ENCODE results near the gene BZW1.

BZW1 gene

DNA sequence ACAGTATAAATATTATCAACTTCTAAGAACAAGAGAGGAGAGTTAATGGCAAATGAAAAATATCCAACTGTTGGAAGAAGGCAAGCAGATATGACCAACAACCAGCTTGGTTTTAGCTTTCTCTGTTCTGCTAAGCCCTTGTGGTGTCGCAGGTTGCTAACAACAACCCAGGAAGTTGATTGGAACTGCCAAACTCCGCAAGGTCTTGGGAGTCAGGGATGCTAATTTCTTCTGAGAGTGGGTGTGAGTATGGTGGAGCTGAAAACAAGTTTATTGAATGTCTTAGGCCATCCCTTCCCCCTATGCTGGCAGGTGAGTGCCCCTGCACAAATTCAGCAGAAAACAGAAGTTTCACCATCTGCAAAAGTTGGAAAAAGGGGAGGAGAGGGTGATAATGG lies 17.5 kb downstream of the BZW1 start:
- no peak overlapping the region for H3K4me2 ChIP-seq (ENCODE audit: low read depth, low read length)
- no peak overlapping the region for H3K4me3 ChIP-seq (ENCODE audit: low read length)
- no peaks in the 10 kb centered on the region for H3K36me3 ChIP-seq (replicated peaks; ENCODE audit: insufficient read depth, low read length)
- TF ChIP-seq EZH2phosphoT487 (IDR thresholded peaks at IDR 0.05; ENCODE audit: low read length), result no peak
- no peak for TF ChIP-seq EZH2 (optimal IDR thresholded peaks at IDR 0.05; ENCODE audit: low read depth, low read length)
- TF ChIP-seq, protein P1, sequence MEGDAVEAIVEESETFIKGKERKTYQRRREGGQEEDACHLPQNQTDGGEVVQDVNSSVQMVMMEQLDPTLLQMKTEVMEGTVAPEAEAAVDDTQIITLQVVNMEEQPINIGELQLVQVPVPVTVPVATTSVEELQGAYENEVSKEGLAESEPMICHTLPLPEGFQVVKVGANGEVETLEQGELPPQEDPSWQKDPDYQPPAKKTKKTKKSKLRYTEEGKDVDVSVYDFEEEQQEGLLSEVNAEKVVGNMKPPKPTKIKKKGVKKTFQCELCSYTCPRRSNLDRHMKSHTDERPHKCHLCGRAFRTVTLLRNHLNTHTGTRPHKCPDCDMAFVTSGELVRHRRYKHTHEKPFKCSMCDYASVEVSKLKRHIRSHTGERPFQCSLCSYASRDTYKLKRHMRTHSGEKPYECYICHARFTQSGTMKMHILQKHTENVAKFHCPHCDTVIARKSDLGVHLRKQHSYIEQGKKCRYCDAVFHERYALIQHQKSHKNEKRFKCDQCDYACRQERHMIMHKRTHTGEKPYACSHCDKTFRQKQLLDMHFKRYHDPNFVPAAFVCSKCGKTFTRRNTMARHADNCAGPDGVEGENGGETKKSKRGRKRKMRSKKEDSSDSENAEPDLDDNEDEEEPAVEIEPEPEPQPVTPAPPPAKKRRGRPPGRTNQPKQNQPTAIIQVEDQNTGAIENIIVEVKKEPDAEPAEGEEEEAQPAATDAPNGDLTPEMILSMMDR (IDR thresholded peaks at IDR 0.05; ENCODE audit: low read length), result no peak
- H4K20me1 ChIP-seq (ENCODE audit: insufficient read depth, low read length), result no peaks in the 10 kb centered on the region
- no peak overlapping the region for H2AFZ ChIP-seq (ENCODE audit: low read length)
- no peaks in the 10 kb centered on the region for H3K27me3 ChIP-seq (replicated peaks; ENCODE audit: insufficient read depth, low read length)
- no peak overlapping the region for H3K9ac ChIP-seq (ENCODE audit: low read length)
- H3K4me1 ChIP-seq (ENCODE audit: low read length), result no peaks in the 10 kb centered on the region
- no peaks in the 10 kb centered on the region for H3K9me3 ChIP-seq (replicated peaks; ENCODE audit: insufficient read depth, low read length)
- H3K79me2 ChIP-seq (ENCODE audit: low read length), result no peaks in the 10 kb centered on the region
- no peak overlapping the region for H3K27ac ChIP-seq (ENCODE audit: low read length)
- no peak for DNase-seq
- H3F3A ChIP-seq (ENCODE audit: insufficient read depth, low read length), result no peaks in the 10 kb centered on the region
- H3K9me2 ChIP-seq (replicated peaks; ENCODE audit: insufficient read depth, low read length), result no peaks in the 10 kb centered on the region

GRCh38 chr2:200834701-200835100 lies 23.0 kb downstream of the BZW1 start:
- DNase-seq, result no peak
- H3K4me1 ChIP-seq (ENCODE audit: low read length), result no peaks in the 10 kb centered on the region
- H3K9ac ChIP-seq (ENCODE audit: low read length), result no peak overlapping the region
- no peaks in the 10 kb centered on the region for H4K20me1 ChIP-seq (ENCODE audit: insufficient read depth, low read length)
- TF ChIP-seq EZH2 (optimal IDR thresholded peaks at IDR 0.05; ENCODE audit: low read depth, low read length), result no peak
- no peak for TF ChIP-seq EZH2phosphoT487 (IDR thresholded peaks at IDR 0.05; ENCODE audit: low read length)
- no peaks in the 10 kb centered on the region for H3K9me2 ChIP-seq (replicated peaks; ENCODE audit: insufficient read depth, low read length)
- no peaks in the 10 kb centered on the region for H3F3A ChIP-seq (ENCODE audit: insufficient read depth, low read length)
- no peaks in the 10 kb centered on the region for H3K36me3 ChIP-seq (replicated peaks; ENCODE audit: insufficient read depth, low read length)
- no peaks in the 10 kb centered on the region for H3K9me3 ChIP-seq (replicated peaks; ENCODE audit: insufficient read depth, low read length)
- no peak overlapping the region for H3K27ac ChIP-seq (ENCODE audit: low read length)
- no peak overlapping the region for H3K4me3 ChIP-seq (ENCODE audit: low read length)
- no peaks in the 10 kb centered on the region for H3K27me3 ChIP-seq (replicated peaks; ENCODE audit: insufficient read depth, low read length)
- H3K79me2 ChIP-seq (ENCODE audit: low read length), result no peaks in the 10 kb centered on the region
- H3K4me2 ChIP-seq (ENCODE audit: low read depth, low read length), result no peak overlapping the region
- H2AFZ ChIP-seq (ENCODE audit: low read length), result no peak overlapping the region

DNA sequence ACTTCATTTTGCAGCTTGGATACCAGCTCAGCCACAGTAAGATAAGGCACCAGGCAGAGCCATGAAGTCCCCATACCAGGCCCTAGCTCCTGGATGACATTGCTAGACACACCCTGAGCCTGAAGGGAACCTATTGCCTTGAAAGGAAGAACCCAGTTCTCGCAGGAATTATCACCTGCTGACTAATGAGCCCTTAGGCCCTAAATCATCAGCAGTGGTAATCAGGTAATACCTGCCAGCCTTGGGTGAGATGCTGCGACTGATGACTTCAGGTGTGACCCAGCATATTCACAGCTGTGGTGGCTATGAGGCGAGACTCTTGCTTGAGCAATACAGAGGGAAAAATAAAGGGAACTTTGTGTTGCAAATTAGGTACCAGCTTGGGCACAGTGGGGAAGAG lies 27.8 kb downstream of the BZW1 start:
- H3K9ac ChIP-seq (ENCODE audit: low read length), result no peak overlapping the region
- H3K9me2 ChIP-seq (replicated peaks; ENCODE audit: insufficient read depth, low read length), result no peaks in the 10 kb centered on the region
- H3K4me1 ChIP-seq (ENCODE audit: low read length), result no peaks in the 10 kb centered on the region
- no peak for TF ChIP-seq EZH2 (optimal IDR thresholded peaks at IDR 0.05; ENCODE audit: low read depth, low read length)
- TF ChIP-seq, protein P1 (IDR thresholded peaks at IDR 0.05; ENCODE audit: low read length), result no peak
- no peak for TF ChIP-seq EZH2phosphoT487 (IDR thresholded peaks at IDR 0.05; ENCODE audit: low read length)
- no peaks in the 10 kb centered on the region for H3K36me3 ChIP-seq (replicated peaks; ENCODE audit: insufficient read depth, low read length)
- no peak overlapping the region for H3K4me3 ChIP-seq (ENCODE audit: low read length)
- no peaks in the 10 kb centered on the region for H3K79me2 ChIP-seq (ENCODE audit: low read length)
- H3K9me3 ChIP-seq (replicated peaks; ENCODE audit: insufficient read depth, low read length), result no peaks in the 10 kb centered on the region
- H2AFZ ChIP-seq (ENCODE audit: low read length), result no peak overlapping the region
- H3K27ac ChIP-seq (ENCODE audit: low read length), result no peak overlapping the region
- H3K4me2 ChIP-seq (ENCODE audit: low read depth, low read length), result no peak overlapping the region
- DNase-seq, result no peak
- no peaks in the 10 kb centered on the region for H3F3A ChIP-seq (ENCODE audit: insufficient read depth, low read length)
- no peaks in the 10 kb centered on the region for H3K27me3 ChIP-seq (replicated peaks; ENCODE audit: insufficient read depth, low read length)
- H4K20me1 ChIP-seq (ENCODE audit: insufficient read depth, low read length), result no peaks in the 10 kb centered on the region

GRCh38 chr2:200843993-200844948 lies 32.6 kb downstream of the BZW1 start:
- H3K4me3 ChIP-seq (ENCODE audit: low read length), result no peak overlapping the region
- H2AFZ ChIP-seq (ENCODE audit: low read length), result no peak overlapping the region
- DNase-seq, result no peak
- H4K20me1 ChIP-seq (ENCODE audit: insufficient read depth, low read length), result no peaks in the 10 kb centered on the region
- H3K9me2 ChIP-seq (replicated peaks; ENCODE audit: insufficient read depth, low read length), result no peaks in the 10 kb centered on the region
- no peaks in the 10 kb centered on the region for H3K9me3 ChIP-seq (replicated peaks; ENCODE audit: insufficient read depth, low read length)
- no peaks in the 10 kb centered on the region for H3K79me2 ChIP-seq (ENCODE audit: low read length)
- H3K4me2 ChIP-seq (ENCODE audit: low read depth, low read length), result no peak overlapping the region
- TF ChIP-seq, protein P1 (IDR thresholded peaks at IDR 0.05; ENCODE audit: low read length), result no peak
- no peak for TF ChIP-seq EZH2 (optimal IDR thresholded peaks at IDR 0.05; ENCODE audit: low read depth, low read length)
- no peak for TF ChIP-seq EZH2phosphoT487 (IDR thresholded peaks at IDR 0.05; ENCODE audit: low read length)
- no peaks in the 10 kb centered on the region for H3K36me3 ChIP-seq (replicated peaks; ENCODE audit: insufficient read depth, low read length)
- H3K27me3 ChIP-seq (replicated peaks; ENCODE audit: insufficient read depth, low read length), result no peaks in the 10 kb centered on the region
- H3K9ac ChIP-seq (ENCODE audit: low read length), result no peak overlapping the region
- H3F3A ChIP-seq (ENCODE audit: insufficient read depth, low read length), result no peaks in the 10 kb centered on the region; the same call in 1 of the 2 replicates
- H3K4me1 ChIP-seq (ENCODE audit: low read length), result no peaks in the 10 kb centered on the region
- no peak overlapping the region for H3K27ac ChIP-seq (ENCODE audit: low read length)

Measured in MM.1S (cell line).